Stimulated activated CD8-positive, alpha-beta memory T cell treated with anti-CD3 and anti-CD28 coated beads, Interleukin-7, amount 100 ng/mL, for 48 hours (primary cell): ENCODE measurements around the gene CRTC1.
"Not testable (repeated sequence)": the region's sequence is repeated elsewhere in the genome, so short reads cannot be mapped to it uniquely, and the experiment has no call there.

Experiments
- DNase-seq, 2 donors: peaks; one replicate each; pipeline ENCODE4 v3.0.0-alpha.2; 2020; ENCODE audit warnings: low read depth in 1 of 2; ENCODE audit errors: extremely low read depth in 1 of 2

CRTC1 gene

DNA sequence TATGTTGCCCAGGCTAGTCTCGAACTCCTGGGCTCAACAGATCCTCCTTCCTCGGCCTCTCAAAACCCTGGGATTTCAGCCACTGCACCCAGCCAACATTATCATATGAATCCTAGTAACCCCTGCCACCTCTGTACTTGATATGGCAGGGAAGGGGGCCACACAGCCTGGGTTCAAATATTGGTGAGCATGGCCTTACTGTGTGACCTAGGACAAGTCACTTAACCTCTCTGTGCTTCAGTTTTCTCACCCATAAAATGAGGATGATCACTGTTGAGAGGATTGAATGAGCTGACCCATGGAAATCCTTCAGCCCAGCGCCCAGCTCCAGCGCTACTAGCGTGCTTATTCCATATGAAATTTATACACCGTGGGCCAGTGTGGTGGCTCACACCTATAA is 111.2 kb downstream of the CRTC1 start:
- DNase-seq, result no peak

- DNase-seq, result no peak
These were observed 112.1 kb downstream of the CRTC1 start for GRCh38 chr19:18795540-18795939.

DNA sequence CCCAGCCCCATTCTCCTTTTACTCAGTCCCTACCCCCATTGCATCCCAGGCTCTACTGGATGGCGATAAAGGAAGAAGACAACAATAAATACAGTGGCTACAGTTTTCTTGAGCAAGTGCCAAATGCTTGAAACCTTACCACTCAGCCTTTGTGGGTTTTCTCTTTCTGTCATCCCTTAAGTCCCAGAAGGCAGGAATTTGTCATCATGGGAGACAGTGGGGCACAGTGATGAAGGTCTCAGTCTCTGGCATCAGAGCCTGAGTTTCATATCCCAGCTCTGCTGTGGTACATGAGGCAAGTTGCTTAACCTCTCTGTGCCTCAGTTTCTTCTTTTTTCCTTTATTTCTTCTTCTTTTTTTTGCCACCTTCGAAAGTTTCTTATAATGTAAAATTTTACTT is 112.8 kb downstream of the CRTC1 start:
- DNase-seq, result no peak

- no peak for DNase-seq
These were observed 115.2 kb downstream of the CRTC1 start for GRCh38 chr19:18798384-18799352.

GRCh38 chr19:18799389-18799970 is 116.0 kb downstream of the CRTC1 start:
- no peak for DNase-seq

- DNase-seq, result no peak
These were observed 116.6 kb downstream of the CRTC1 start for GRCh38 chr19:18800079-18800478.

DNA sequence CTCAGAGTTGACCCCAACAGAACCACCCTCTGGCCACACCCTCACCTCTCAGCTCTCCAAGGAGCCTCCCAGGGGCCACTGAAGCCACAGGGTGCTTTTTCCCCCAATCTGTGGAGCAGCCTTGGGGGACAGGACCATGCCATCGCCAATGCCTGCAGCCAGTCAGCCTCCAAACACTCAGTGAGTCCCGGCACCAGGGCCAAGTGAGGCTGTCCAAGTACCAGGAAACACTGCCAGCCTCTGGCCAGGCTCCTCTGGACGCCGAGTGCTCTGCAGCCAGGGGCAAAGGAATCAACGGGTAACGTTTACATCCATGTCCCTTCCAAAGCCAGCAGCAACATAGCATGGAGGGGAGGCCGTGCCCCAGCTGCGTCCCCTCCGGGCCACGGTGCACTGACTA is 117.2 kb downstream of the CRTC1 start:
- no peak for DNase-seq

- no peak for DNase-seq
These were observed 118.9 kb downstream of the CRTC1 start for GRCh38 chr19:18802354-18802753.

DNA sequence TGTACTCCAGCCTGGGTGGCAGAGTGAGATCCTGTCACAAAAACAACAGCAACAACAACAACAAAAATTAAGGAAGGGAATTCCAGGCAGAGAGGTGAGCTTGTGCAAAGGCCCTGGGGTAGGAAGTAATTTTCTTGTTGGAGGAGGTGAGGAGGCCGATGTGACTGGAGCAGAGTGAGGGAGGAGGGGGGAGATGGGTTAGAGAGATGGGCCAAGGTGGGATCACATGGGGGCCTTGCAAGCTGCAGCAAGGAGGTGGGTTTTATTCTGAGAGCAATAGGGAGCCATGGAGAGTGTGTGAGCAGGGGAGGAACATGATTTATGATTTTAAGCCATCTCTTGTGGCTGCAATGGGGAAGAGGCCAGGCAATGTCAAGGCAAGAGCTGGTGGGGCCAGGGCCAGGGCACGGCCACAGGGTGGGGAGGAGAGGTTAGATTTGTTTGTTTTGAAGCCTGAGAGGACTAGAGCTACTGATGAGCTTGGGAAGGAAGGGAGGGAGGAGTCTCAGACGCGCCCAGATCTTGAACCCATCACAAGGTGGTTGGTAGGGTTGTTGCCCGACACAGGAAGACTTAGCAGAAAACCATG is 120.2 kb downstream of the CRTC1 start:
- no peak for DNase-seq

GRCh38 chr19:18804139-18804601 is 120.7 kb downstream of the CRTC1 start:
- DNase-seq, result no peak

DNA sequence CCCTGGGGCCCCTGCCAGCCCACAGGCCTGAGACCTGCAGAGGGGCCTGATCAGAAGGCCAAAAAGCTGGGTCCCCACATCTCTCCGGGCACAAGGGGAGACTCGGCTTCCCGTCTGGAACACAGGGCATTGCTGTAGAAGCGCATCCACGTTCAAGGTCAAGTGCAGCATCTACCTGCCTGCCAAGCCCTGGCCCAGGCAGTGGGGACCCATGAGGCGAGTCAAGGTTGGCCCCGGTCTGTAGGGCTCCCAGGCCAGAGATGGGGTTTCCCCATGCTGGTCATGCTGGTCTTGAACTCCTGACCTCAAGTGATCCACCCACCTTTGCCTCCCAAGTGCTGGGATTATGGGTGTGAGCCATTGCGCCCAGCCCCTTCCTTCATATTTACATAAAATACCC is 121.2 kb downstream of the CRTC1 start:
- DNase-seq, result no peak

- no peak for DNase-seq
These were observed 124.4 kb downstream of the CRTC1 start for GRCh38 chr19:18807861-18808331.

DNA sequence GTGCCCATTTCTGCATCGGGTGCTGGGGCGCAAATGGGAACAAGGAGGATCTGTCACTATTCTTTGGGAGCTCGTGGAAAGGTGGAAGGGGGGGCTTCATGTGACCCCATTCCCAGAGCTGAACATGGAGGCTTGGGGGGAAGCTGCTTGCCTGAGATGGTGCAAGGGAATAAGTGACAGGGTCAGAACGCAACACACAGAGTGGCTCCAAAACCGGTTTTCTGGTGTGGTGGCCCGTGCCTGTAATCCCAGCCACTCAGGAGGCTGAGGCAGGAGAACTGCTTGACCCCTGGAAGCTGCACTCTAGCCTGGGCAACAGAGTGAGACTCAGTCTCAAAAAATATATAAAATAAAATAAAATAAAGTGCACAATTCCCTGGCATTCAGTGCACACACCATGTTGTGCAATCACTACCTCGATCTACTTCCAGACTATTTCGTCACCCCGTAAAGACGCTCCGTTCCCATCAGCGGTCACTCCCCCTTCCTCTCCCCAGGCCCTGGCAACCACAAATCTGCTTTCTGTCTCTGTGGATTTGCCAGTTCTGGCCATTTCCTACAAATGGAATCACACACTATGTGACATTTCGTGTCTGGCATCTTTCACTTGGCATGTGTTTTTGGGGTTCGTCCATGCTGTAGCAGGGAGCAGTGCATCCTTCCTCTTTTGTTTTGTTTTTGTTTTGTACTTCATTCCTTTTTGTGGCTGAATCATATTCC is 125.8 kb downstream of the CRTC1 start:
- DNase-seq, result no peak

DNA sequence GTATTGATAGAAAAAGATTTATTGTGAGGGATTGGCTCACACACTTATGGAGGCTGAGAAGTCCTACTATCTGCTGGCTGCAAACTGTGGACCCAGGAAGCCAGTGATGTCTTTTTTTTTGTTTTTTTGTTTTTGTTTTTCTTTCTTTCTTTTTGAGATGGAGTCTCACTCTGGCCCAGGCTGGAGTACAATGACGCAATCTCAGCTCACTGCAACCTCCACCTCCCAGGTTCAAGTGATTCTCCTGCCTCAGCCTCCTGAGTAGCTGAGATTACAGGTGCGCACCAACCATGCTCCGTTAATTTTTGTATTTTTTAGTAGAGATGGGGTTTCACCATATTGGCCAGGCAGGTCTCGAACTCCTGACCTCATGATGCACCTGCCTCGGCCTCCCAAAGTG is 128.2 kb downstream of the CRTC1 start:
- not testable (repeated sequence) for DNase-seq

- DNase-seq, result no peak
These were observed 130.6 kb downstream of the CRTC1 start for GRCh38 chr19:18814063-18814462.

- DNase-seq, result no peak
These were observed 132.2 kb downstream of the CRTC1 start for GRCh38 chr19:18815673-18816072.

DNA sequence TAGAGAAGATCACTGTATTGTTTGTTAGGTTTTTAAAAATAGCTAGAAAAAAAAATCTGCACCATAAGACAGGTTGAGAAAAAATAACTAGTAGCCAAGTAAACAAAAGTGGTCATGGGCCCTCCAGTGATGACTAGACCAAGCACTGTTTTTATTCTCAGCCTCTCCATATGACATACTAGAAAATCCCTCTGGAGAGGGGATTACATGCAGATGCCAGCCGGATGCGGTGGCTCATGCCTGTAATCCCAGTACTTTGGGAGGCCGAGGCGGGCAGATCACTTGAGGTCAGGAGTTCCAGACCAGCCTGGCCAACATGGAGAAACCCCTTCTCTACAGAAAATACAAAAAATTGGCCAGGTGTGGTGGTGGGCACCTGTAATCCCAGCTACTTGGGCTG is 133.2 kb downstream of the CRTC1 start:
- DNase-seq, result not testable (repeated sequence)

DNA sequence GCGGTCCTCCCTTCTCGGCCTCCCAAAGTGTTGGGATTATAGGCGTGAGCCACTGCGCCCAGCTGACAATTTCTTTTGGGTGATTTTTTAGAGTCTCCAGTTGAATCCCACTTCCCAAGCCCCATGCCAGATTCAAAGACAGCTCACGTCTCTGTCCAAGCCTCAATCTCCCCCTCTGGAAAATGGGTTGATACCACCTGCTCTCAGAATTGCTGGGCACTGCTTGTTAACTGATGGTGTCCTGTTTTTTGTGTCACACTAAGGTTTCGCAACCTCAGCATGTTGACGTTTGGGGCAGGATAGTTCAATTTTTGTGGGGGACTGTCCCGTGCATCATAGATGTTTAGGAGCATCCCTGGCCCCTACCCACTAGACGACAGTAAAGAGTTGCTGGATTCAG is 134.1 kb downstream of the CRTC1 start:
- no peak for DNase-seq

- no peak for DNase-seq
These were observed 145.3 kb downstream of the CRTC1 start for GRCh38 chr19:18828786-18829185.

DNA sequence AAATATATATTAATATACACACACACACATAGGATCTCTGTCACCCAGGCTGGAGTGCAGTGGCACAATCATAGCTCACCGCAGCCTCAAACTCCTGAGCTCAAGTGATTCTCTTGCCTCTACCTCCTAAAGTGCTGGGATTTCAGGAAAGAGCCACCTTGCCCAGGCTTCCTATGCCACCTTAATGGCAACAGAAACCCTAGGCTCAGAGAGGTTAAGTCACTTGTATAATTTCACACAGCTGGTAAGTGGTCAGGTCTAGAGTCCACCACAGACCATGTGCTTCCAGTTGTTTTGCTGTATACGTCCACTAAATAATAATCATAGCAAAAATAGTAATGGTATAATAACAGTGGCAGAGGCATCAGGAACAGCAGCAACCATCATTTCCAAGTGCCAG is 147.0 kb downstream of the CRTC1 start:
- DNase-seq, result no peak
